ENCODE results near the gene SZT2.

SZT2 gene

GRCh38 chr1:43426221-43426620 is 36.5 kb downstream of the SZT2 start:
- no peak for DNase-seq

DNA sequence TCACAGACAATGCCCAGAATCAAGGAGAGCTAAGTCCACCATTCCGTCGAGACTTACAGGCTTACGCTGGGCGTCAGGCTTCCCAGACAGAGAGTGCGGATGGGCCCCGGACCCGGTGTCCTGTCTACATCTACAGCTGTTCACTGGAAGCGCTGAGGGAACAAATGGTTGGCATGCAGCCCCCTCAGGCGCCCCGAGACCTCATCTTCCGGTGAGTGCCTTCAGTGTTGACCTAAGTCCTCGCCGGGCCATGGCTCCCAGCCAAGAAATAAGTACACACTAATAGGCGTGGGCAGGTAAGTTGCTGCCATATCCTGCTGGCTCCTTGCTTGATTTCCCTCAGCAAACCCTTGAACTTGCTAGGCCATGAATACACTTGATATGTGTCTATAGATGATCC is 37.8 kb downstream of the SZT2 start:
- no peak for DNase-seq

DNA sequence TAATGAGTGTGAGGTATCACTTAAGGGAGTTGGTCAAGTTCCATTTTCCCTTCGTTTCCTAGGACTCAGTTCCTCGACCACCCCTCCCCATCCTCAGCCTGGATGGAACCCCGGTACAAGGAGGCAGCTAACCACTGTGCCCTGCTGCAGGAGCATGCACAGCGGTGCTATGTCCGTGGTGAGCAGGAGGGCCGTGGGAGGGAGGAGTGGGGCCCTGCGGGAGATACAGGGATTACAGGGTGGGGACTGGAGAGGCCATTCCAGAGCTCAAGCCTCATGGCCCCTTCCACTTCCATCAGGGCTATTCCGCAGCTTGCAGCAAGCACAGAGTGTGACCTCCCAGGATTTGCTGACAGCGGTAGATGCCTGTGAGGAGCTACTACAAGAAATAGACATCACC is 38.2 kb downstream of the SZT2 start:
- DNase-seq: no peak

DNA sequence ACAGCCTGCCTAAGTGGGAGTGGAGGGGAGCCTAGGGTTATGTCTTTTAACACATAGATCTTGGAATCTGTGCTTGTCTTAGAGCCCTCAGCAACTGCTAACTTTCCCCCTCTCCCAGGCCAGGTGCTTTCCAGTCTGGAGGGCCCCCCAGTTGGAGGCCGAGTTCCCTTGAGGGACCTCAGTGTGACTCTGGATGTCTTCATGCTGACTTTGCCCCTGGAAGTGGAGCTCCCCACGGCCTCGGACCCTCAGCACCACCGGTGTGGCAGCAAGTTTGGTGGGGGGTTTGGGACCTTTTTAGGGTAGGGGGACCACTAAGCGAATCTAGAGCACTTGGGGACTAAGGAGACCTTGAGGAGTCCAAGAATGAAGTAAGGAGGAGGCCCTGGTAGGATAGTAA is 41.1 kb downstream of the SZT2 start:
- DNase-seq: no peak

- DNase-seq: no peak
Measured at GRCh38 chr1:43431676-43432075, 42.0 kb downstream of the SZT2 start.

- no peak for DNase-seq
Measured at GRCh38 chr1:43432171-43432860, 42.6 kb downstream of the SZT2 start.

GRCh38 chr1:43432907-43433306 is 43.2 kb downstream of the SZT2 start:
- DNase-seq: no peak

DNA sequence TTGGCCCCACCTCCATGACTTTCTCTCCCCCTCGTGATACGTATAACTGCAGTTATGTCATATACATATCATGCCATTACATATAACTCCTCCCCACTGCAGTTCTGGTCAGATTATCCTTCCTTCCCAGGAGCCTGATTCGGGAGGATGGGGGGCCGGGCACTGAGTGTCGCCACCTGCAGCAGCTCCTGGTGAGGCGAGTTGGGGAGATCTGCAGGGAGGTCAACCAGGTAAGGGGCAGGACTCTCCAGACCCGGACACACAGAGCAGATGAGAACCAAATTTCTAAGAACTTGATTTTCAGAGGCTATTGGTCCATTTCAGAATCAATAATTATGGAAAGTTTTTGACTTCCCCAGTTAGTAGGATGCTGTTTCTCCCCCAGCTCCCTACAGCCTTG is 44.6 kb downstream of the SZT2 start:
- DNase-seq: no peak

DNA sequence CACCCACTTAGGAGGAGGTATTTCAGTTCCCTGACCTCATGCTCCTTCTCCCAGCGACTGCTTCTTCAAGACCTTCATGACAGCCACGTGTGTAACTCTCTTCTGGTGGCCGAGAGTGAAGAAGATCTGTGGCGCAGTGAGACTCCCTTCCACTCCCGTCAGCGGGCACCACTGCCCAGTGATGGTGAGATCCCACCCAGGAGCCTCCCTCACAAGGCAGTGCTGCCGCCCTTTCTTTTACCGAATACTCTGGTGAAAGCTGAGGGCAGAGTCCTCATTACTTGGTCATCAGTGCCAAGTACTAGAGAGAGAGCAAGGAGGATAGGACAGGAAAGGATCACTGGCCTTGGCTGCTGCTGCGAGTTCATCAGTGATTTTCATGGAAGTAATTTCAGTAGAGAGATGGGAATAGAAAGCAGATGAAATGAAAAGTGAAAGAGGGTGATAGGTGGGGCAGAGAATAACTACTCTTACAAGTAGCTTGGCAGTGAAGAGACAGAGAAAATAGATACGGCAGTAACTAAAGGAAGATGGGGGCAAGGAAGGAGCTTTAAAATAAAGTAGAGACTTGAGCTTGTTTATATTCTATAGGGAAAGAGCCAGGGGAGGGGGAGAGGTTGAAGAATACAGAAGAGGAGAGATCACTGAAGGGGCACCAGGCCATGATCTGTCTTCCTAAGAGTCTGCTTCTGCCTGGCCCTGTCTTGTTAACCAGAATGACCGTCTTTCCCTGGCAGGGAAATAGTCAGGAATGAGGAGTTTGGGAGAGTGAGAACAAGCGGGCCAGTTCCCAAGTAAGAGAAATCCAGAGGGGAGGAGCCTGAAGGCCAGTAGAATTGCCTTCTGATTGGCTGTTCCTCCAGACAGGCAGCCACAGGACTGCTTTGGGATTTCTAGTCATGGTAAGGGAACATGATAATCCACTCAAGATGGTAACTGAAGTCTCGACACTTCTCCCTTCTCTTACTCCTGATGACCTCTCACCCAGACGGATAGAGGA is 45.7 kb downstream of the SZT2 start:
- no peak for DNase-seq

GRCh38 chr1:43436371-43436770 is 46.7 kb downstream of the SZT2 start:
- DNase-seq: no peak

GRCh38 chr1:43437031-43437973 is 47.6 kb downstream of the SZT2 start:
- DNase-seq: no peak

DNA sequence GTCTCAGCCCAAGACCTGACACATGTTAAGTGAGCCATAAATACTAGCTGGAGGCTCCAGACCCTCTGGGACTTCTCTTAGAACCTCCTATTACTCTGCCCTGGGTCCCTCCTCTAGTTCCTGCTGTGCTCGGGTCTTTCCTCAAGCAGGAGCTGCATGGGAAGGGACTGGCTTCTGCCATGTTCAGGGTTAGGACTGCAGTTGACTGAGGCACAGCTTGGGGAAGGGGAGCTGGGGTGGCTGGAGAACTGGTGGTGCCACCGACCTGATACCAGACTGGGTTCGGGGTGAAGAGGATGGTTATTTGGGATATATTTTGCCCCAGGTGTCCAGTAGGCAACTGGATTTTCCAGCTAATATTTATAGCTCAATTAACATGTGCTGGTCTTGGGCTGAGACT is 48.3 kb downstream of the SZT2 start:
- DNase-seq: no peak

GRCh38 chr1:43438576-43438952 is 48.9 kb downstream of the SZT2 start:
- DNase-seq: no peak

- DNase-seq: no peak
Measured at GRCh38 chr1:43438953-43439581, 49.4 kb downstream of the SZT2 start.

- DNase-seq: no peak
Measured at GRCh38 chr1:43439781-43440180, 50.1 kb downstream of the SZT2 start.

DNA sequence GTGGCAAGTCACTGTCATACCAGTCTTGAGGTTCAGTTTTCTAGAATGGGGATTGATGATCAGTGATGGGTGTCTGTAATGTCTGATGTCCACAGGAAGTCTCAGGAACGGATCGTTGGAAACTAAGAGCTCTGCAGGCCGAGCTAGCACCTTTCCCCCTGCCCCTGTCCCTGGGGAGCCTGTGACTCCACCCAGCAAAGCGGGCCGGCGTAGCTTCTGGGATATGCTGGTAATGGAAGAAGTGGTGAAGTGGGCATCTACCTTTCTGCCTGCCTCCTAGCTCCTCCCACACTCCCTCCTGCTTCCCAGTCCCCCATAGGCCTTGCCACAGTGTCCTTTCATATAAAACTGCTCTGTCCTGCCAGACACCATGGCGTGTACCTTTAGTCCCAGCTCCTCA is 50.7 kb downstream of the SZT2 start:
- no peak for DNase-seq

- DNase-seq: no peak
Measured at GRCh38 chr1:43441166-43441893, 51.6 kb downstream of the SZT2 start.

DNA sequence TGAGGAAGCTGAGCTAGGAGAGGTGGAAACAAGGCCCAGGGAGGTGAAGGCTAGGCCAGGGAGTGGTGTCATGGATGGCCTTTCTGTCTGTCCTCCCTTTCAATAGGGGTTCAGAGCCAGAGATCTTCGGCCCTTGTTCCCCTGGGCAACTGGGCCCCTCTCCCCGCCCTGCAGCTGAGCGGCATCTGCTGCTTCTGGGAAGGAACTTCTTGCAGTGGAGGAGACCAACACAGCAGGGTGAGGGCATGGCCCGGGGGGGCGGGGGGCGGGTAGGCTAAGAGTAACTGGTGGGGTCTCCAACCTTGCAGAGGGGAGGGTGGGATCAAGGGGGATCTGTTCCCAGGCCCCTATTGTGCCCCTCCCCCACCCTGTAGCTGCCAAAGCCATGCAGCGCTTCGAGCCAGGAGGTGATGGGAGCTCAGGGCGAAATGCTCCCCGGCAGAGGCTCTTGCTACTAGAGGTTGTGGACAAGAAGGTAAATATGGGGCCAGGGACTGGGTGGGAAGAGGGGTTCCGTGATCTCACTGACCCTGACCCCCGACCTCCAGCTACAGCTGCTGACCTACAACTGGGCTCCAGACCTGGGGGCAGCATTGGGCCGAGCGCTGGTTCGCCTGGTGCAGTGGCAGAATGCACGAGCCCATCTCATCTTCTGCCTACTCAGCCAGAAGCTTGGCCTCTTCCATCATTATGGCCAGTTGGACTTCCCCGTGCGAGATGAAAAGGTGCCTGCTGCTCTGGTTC is 52.4 kb downstream of the SZT2 start:
- DNase-seq: no peak

- no peak for DNase-seq
Measured at GRCh38 chr1:43442756-43443155, 53.1 kb downstream of the SZT2 start.

DNA sequence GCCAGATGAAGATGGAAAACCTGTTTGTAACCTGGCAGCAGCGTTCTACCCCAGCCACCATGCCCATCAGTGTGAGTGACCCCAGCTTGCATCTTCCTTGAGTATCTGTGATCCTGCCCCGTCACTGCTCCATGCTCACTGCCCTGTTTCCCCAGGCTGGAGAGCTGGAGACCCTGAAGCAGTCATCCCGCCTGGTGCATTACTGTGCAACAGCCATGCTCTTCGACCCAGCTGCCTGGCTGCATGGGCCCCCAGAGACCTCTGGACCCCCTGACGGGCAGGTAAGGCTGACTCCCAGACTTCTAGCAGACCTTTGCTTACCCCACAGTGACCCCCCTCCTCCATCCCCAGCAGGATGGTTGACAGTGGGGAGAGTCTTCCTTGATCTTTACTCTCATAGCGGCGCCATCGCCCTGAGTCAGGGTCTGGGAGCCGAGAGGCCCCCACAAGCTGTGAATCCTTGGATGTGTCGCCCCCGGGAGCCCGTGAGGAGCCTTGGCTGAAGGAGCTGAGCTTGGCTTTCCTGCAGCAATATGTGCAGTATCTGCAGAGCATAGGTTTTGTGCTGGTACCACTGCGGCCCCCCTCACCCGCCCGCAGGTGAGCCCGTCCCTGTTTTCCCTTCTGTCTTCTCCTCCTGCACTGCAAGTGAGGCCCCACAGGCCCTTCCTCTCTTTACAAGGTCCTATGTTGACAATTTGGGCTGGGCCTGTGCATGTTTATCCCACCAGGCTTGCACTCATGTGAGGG is 53.7 kb downstream of the SZT2 start:
- no peak for DNase-seq

Measured in NCI-H1694 (cell line).